Measurements from ENCODE around the gene KRTAP10-1. TPM values are rescaled to one million over a fixed set of nuclear protein-coding genes. Genes with fewer than 3 reads are reported as not detected.

The KRTAP10-1 gene
- total and polyA plus RNA-seq, 2 of the 13 experiments (the other 11 are each of a cell fraction or from before 2014, with no cell fraction given), result not detected

- in situ Hi-C loops (cut with HindIII; ENCODE audit: extremely low pct_ligation_motif_present, low pct_unique_long_range_greater_than_20kb), result no loop called here
- BruUV-seq (replicated peaks), result no TSS peak
- no peaks in the 10 kb centered on the region for H3K36me3 ChIP-seq (replicated peaks in 1 of 2; ENCODE audit: control insufficient read depth in 1 of 2, insufficient read depth in 2 of 2, low read length in 2 of 2)
- TF ChIP-seq GATAD2A (CRISPR knock-in tag; IDR thresholded peaks at IDR 0.05) (no peak), ZBTB4 (CRISPR knock-in tag; IDR thresholded peaks at IDR 0.05; ENCODE audit: borderline replicate concordance) (no peak), HMGXB3 (CRISPR knock-in tag; IDR thresholded peaks at IDR 0.05; ENCODE audit: borderline replicate concordance) (no peak), DBP (CRISPR knock-in tag; IDR thresholded peaks at IDR 0.05; ENCODE audit: not compliant biosample characterization) (no peak), HIC2 (CRISPR knock-in tag; IDR thresholded peaks at IDR 0.05; ENCODE audit: low read depth) (no peak), ZNF629 (CRISPR knock-in tag; conservative IDR thresholded peaks at IDR 0.05) (no peak), ZNF768 (CRISPR knock-in tag; IDR thresholded peaks at IDR 0.05) (no peak), LRRFIP1 (CRISPR knock-in tag; conservative IDR thresholded peaks at IDR 0.05) (no peak), ZBTB44 (CRISPR knock-in tag; IDR thresholded peaks at IDR 0.05) (no peak)
Measured at GRCh38 chr21:44548381-44548780, 8.4 kb upstream of the KRTAP10-1 start.

More at GRCh38 chr21:44548381-44548780, 8.4 kb upstream of the KRTAP10-1 start:
- H3K4me1 ChIP-seq (ENCODE audit: insufficient read depth, low read length), result no peaks in the 10 kb centered on the region; the same call in 1 of the 2 replicates
- H3K4me2 ChIP-seq (ENCODE audit: low read depth, low read length), result no peak overlapping the region
- no peak overlapping the region for H2AFZ ChIP-seq (ENCODE audit: low read length)
- no peak overlapping the region for H3K9ac ChIP-seq (ENCODE audit: insufficient read depth, low read depth, low read length)
- H3K4me3 ChIP-seq (replicated peaks in 1 of 3; ENCODE audit: insufficient read depth in 1 of 3, low read depth in 2 of 3, low read length in 3 of 3), result no peak overlapping the region
- ChIA-PET CTCF (ENCODE audit: low intra/inter-chr PET ratio, low total read pairs) (no interaction called here), POLR2A (no interaction called here)
- H3K79me2 ChIP-seq (ENCODE audit: insufficient read depth, low read length), result no peaks in the 10 kb centered on the region
- WGBS (ENCODE audit: low lambda C conversion rate), result 82% methylated on average over 10 of the region's 13 CpGs
- H3K9me3 ChIP-seq (ENCODE audit: low read length), result 0 out of 2 replicates have a peak, but pooled peaks cover 1% of the 10 kb centered on the region
- intact Hi-C loops (cut with micrococcal nuclease; ENCODE audit: unreplicated experiment), result no loop called here
- ATAC-seq (no peak), FAIRE-seq (no peak), DNase-seq (ENCODE audit: low spot score) (no peak)
- no peaks in the 10 kb centered on the region for H4K20me1 ChIP-seq (ENCODE audit: insufficient read depth, low read length)
- H3K27me3 ChIP-seq (ENCODE audit: control insufficient read depth in 1 of 2, insufficient read depth in 2 of 2, low read length in 2 of 2), result no peaks in the 10 kb centered on the region
- no peak overlapping the region for H3K27ac ChIP-seq (ENCODE audit: extremely low read length, insufficient read depth, low read length)

Measured in HepG2 (cell line).